GM12874 (cell line): ENCODE results near the gene SPATA13.

Experiments
- CTCF ChIP-seq: IDR thresholded peaks from 2 replicates; pipeline ENCODE4 v1.5.1; 2011; ENCODE audit warnings: low read depth, mild to moderate bottlenecking, control low read depth, low read length, moderate library complexity; ENCODE audit not compliant: insufficient read depth

SPATA13 gene

GRCh38 chr13:24150572-24150971 lies 9.9 kb upstream of the SPATA13 start:
- no peak for TF ChIP-seq CTCF

DNA sequence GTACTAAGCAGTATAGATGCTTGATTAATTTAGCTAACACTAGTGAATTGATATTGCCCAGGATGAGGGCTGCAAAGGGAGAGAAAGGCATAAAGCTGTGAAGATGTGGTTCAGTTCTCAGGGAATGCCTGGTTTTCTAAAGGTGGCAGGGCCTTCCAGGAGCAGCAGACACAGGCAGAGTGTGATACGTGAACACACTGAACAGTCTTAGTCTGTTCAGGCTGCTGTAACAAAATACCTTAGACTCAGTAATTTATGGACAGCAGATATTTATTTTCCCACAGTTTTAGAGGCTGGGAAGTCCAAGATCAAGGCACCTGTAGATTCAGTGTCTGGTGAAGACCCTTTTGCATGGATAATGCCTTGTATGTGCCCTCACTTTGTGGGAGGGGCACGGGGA lies 8.7 kb upstream of the SPATA13 start:
- TF ChIP-seq CTCF, result no peak

GRCh38 chr13:24152292-24153214 lies 8.0 kb upstream of the SPATA13 start:
- TF ChIP-seq CTCF, result no peak

DNA sequence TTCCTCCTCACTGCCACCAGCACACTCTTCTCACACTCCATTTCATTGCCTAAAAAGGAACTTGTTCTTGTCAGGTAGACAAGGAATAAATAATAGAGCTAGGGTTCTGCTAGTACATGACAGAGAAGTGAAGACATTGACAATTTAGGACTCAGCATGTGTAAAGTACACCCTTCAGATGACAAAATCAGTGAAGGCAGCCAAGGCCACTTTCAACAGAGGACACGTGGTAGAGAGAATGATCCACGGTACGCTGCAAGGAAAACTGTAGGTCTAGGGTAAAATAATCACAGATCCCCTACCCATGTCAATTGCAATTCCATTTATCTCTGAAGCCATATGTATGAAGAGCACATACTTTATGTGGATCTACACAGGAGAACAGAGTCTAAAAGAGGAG lies 7.2 kb upstream of the SPATA13 start:
- no peak for TF ChIP-seq CTCF

DNA sequence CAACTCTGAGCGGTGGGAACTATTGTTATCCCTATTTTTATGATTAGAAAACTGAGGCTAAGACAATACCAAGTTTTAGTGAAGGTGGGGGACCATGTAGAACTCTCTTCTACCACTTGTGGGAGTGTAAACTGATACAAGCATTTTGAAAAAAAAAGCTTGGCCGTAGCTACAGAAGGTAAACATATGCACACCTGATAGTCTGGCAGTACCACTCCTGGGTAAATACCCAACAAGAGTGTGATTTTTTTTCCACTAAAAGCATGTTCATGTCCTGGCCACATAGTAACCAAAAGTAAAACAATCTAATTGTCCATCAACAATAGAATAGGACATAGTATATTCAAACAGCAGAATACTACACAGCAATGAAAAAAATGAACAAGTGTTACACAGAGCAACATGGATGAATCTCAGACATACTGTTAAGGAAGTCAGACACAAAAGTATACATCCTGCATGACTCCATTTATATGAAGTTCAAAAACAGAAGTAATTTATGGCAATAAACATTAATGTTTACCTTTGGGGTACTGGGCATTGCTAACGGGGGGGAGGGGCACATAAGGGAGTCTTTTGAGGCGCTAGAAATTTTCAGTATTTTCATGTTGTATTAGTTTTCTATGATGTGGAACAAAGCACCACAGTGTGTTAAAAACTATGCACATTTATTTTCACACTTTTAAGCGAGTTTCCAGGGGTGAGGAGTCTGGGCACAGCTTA lies 6.4 kb upstream of the SPATA13 start:
- no peak for TF ChIP-seq CTCF

GRCh38 chr13:24159357-24159756 lies 1.2 kb upstream of the SPATA13 start:
- no peak for TF ChIP-seq CTCF

- TF ChIP-seq CTCF, result no peak
These were observed 673 bp downstream of the SPATA13 start for GRCh38 chr13:24161010-24161775.
